Left ventricle myocardium inferior (tissue), 1 donor: ENCODE measurements around the gene UACA. TPM values are rescaled to one million over a fixed set of nuclear protein-coding genes. Genes with fewer than 3 reads are reported as not detected.

Experiments used
- DNase-seq: peaks from one replicate; pipeline ENCODE4 v3.0.0-alpha.2; 2020
- H3K27ac ChIP-seq: fragments of 200-600 bp; replicated peaks from 2 replicates; pipeline ENCODE4 v1.8.0; 2021
- H3K27me3 ChIP-seq: fragments of 200-600 bp; 2 replicates; pipeline ENCODE4 v1.8.0; 2021; ENCODE audit warnings: low read depth
- H3K36me3 ChIP-seq: fragments of 200-600 bp; 2 replicates; pipeline ENCODE4 v1.8.0; 2021
- H3K4me1 ChIP-seq: fragments of 200-600 bp; 2 replicates; pipeline ENCODE4 v1.8.0; 2021
- H3K4me3 ChIP-seq: fragments of 200-600 bp; 2 replicates; pipeline ENCODE4 v1.8.0; 2021; ENCODE audit warnings: mild to moderate bottlenecking, moderate library complexity
- H3K9me3 ChIP-seq: fragments of 200-600 bp; replicated peaks from 2 replicates; pipeline ENCODE4 v1.8.0; 2021
- CTCF ChIP-seq: fragments of 200-600 bp; IDR thresholded peaks from 2 replicates; pipeline ENCODE4 v1.8.0; 2021; ENCODE audit warnings: antibody characterized with exemption, mild to moderate bottlenecking, borderline replicate concordance
- intact Hi-C: fragments of 100-400 bp; cut with micrococcal nuclease; formaldehyde crosslinking; loops from one replicate; pipeline ENCODE4 v1.11.0; 2022
- total RNA-seq: library from RNA; stranded (reverse); fragmentation: NEBNext Ultra II Directional; extraction: Animal tissue kit (Norgen Biotek cat#: 25700); gene quantifications from one replicate; pipeline ENCODE4 v1.2.1, GENCODE V29; 2021
- donor health status: DM: no; HTN: yes; CAD: no; lungs with severe emphysema.

Gene UACA
- total RNA-seq, 1 donor from 2014 or later: 33.7 TPM

DNA sequence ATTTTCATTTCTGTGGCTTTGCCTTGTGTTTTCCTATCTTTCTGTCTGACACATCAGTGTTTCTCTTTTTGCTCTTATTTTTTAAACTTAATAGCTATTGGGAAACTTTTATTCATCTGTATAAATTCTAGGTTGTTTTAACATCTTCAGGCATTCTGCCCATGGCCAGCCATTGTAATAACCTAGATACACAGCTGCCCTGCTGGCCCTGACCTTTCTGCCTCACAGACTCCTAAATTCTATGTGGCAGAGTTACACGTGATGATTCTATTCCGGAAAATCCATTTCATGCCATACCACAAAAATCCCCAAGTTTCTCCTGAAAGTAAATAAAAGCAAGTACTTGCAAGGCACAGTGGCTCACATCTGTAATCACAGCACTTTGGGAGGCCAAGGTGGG is 150.1 kb downstream of the UACA start:
- DNase-seq: no peak
- Histone ChIP-seq H3K4me3 (no peak overlapping the region), H3K36me3 (no peaks in the 10 kb centered on the region), H3K27ac (no peak overlapping the region), H3K4me1 (no peaks in the 10 kb centered on the region), H3K9me3 (no peaks in the 10 kb centered on the region), H3K27me3 (no peaks in the 10 kb centered on the region)
- intact Hi-C loops: no loop called here
- no peak for TF ChIP-seq CTCF

- Histone ChIP-seq H3K4me3 (no peak overlapping the region), H3K27ac (no peak overlapping the region), H3K36me3 (no peaks in the 10 kb centered on the region), H3K4me1 (peaks cover 2% of the 10 kb centered on the region), H3K27me3 (no peaks in the 10 kb centered on the region), H3K9me3 (no peaks in the 10 kb centered on the region)
- TF ChIP-seq CTCF: no peak
- intact Hi-C loops: no loop called here
- DNase-seq: no peak
Observed at GRCh38 chr15:70611286-70611685, 152.1 kb downstream of the UACA start.

- no peak overlapping the region for H3K27ac ChIP-seq
- peaks cover 10% of the 10 kb centered on the region for H3K4me1 ChIP-seq
- no peaks in the 10 kb centered on the region for H3K27me3 ChIP-seq
- H3K9me3 ChIP-seq: no peaks in the 10 kb centered on the region
- H3K36me3 ChIP-seq: no peaks in the 10 kb centered on the region
- intact Hi-C loops: no loop called here
- H3K4me3 ChIP-seq: no peak overlapping the region
- no peak for DNase-seq
- TF ChIP-seq CTCF: no peak
Observed at GRCh38 chr15:70610541-70610940, 152.8 kb downstream of the UACA start.

DNA sequence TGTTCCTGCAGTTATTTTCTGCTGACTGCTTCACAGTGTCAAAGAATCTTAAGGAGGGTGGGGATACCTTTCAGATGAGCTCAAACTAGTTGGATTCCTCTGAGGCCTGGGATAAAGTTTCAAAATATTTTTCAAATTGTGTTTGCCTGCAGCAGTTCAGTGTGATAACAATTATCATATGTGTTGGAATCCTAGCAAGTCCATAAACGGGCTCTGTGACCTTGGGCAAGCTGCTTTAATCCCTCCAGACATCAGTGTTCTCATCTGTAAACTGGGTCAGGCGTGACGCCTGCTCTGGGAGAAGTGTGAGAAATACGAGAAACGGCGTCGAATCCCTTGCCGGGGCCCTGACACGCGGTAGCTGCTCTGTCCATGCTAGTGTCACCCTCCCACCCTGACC is 153.5 kb downstream of the UACA start:
- no peak for DNase-seq
- Histone ChIP-seq H3K36me3 (no peaks in the 10 kb centered on the region), H3K9me3 (no peaks in the 10 kb centered on the region), H3K27ac (no peak overlapping the region), H3K4me1 (peaks cover 16% of the 10 kb centered on the region), H3K4me3 (no peak overlapping the region), H3K27me3 (no peaks in the 10 kb centered on the region)
- intact Hi-C loops: no loop called here
- TF ChIP-seq CTCF: no peak

- Histone ChIP-seq H3K4me1 (peaks cover 22% of the 10 kb centered on the region), H3K9me3 (no peaks in the 10 kb centered on the region), H3K27ac (peak overlapping the region; percentile 37), H3K36me3 (no peaks in the 10 kb centered on the region), H3K27me3 (no peaks in the 10 kb centered on the region), H3K4me3 (no peak overlapping the region)
- intact Hi-C loops: no loop called here
- no peak for DNase-seq
- no peak for TF ChIP-seq CTCF
Observed at GRCh38 chr15:70608144-70608543, 155.2 kb downstream of the UACA start.
